A172 (cell line): ENCODE results near the gene EFCAB9. TPM values are rescaled to one million over a fixed set of nuclear protein-coding genes. Genes with fewer than 3 reads are reported as not detected.

Experiments
- DNase-seq: peaks from one replicate; pipeline ENCODE4 v3.0.0-alpha.2; 2015; ENCODE audit warnings: low spot score
- total RNA-seq: library from RNA; depleted of rRNA; stranded (reverse); fragments of >200 nt; shearing (Covaris generic); gene quantifications from 2 replicates; pipeline ENCODE4 v1.2.3, GENCODE V29; 2014

EFCAB9 gene
- total RNA-seq, 1 experiment from 2014 or later: not detected

DNA sequence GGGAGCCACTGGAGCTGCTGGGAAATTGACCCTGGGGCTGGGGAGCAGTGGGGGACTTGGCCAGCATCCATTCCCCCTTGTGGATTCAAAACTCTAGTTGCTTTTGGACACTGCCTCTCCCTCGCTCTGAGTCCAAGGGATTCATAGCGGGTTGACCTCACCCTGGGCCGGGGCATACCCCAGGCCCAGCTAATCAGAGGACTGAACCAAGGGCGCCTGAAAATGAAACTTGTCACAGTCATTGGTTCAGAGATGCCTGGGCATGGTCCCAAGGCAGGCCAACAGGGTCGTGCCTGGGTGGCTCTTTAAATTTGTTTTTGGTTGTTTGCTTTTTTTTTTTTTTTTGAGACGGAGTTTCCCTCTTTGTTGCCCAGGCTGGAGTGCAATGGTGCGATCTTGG is 28.5 kb upstream of the EFCAB9 start:
- DNase-seq: no peak

DNA sequence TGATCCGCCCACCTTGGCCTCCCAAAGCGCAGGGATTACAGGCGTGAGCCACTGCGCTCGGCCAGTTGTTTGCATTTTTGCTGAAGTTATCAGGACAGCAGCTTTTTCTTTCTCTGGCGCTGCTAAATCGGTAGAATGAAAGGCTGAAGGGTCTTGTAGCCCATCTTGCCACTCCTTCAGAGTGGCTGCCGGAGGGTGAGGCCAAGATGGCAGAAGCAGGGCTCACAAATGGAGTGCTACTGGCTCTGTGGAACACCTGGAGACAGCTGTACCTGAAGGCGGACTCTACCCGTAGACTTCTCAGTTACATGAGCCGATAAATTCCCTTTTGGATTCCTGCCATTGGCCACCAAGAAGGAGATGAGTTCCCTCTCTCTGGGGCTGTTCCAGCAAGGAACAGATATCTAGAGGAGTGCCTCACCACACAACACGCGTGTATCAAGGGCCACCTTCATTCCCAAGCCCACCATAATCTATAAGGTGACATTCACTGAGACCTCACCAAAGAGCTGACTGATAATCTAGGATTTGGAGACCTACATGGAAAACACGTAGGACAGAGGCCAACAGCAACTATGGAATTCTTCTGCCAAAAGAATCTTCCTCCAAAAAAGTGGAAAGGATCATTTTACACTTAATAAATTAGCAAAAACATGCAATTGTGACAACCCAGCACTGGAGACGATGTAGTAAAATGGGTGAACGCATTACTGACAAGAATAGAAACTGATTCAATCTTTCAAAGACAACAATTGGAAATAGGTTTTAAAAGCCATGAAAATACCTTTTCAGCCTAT is 27.7 kb upstream of the EFCAB9 start:
- no peak for DNase-seq

DNA sequence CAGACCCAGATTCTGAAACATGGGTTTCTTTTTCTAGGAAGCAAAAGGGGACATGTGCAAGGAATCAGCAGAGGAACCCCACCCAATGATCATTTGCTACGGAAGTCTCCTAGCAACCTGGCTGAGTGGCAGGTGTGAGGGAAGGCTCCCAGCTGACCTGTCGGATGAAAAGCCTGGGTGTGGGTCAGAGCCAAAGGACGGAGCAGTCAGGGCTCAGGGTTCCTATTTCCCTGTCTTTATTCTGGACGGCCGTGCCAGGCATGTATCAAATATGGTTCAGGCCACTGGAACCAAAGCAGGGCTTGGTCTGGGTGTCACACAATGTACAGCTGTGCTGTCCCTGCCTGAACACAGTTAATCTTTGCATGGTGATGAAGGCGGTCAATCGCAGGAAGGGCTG is 26.1 kb upstream of the EFCAB9 start:
- no peak for DNase-seq

GRCh38 chr5:172168311-172168710 is 25.7 kb upstream of the EFCAB9 start:
- DNase-seq: no peak

GRCh38 chr5:172169216-172169615 is 24.8 kb upstream of the EFCAB9 start:
- DNase-seq: no peak

- DNase-seq: no peak
Measured at GRCh38 chr5:172170251-172170701, 23.7 kb upstream of the EFCAB9 start.

- no peak for DNase-seq
Measured at GRCh38 chr5:172171118-172171517, 22.9 kb upstream of the EFCAB9 start.

DNA sequence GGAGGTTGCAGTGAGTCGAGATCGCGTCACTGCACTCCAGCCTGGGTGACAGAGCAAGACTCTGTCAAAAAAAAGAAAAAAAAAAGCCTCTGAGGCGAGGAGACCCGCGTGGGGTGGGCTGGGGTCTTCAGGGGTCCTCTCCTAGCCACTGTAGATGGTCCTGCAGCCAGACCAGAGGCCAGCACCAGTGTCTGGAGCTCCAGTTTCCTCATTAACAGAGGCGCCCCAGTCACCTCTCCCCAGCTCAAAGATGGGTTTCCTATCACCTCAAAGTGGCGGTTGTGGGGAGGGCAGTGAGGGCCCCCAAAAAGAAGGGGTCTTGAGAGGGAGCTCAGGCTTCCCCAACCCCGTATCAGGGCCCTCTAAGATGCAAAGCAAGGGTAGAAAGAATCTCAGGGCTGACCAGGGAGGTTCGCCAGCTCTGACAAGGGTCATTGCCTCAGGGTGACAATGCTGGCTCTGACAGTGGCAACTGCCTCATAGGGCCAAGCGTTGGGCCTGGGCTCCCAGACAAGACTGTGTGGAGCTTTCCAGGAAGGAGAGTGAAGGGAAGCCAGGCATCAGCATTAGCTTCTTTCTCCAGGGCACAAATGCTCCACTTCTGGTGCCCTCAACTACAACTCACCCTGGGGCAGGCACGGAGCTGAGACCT is 20.9 kb upstream of the EFCAB9 start:
- no peak for DNase-seq

DNA sequence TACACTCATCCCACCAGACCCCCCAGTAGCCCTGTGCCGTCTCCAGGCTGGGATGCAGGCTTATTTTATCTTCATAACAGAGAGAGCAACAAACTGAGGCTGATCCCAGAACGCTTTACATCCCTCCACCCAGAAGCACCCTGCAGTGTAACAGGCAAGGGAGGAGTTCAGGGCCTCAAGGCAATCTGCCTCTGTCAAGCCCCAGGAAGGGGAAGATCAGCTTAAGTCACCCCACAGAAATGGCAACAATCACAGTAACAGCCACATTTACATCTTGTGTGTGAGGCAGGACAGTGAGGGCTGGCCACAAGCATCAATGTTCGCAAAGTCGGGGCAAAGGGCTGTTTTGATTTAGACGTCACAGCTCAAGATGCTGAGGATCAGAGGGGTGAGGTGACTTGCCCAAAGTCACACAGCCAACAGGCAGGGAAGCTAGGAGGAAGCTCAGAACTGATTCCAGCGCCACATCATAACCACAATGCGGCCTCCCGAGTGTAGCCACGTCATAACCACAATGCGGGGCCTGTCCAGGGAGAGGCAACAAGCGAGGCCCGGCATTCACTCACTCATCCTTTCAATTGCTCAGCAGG is 20.3 kb upstream of the EFCAB9 start:
- peak; percentile 89 for DNase-seq

DNA sequence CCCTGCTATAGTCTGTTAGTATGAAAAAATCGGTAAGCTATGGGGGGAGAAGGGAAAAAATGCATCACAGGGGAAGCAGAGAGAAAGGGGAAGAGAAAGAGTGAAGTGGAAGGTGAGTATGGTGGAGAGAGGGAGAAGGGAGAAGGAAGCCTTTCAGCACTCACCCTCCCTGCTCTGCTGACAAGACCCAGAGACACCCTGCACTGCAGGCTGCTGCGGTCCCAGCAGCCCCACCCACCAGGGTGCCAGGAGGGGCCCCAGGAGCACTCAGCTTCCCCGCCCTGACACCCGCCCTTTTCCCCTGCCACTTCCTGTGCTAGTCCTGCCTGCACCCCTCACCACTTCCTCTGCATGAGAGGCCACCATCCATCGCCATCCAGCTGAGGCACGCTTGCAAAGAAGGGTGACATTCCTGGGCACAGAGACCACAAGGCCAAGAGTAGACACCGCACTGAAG is 18.7 kb upstream of the EFCAB9 start:
- DNase-seq: peak; percentile 76

DNA sequence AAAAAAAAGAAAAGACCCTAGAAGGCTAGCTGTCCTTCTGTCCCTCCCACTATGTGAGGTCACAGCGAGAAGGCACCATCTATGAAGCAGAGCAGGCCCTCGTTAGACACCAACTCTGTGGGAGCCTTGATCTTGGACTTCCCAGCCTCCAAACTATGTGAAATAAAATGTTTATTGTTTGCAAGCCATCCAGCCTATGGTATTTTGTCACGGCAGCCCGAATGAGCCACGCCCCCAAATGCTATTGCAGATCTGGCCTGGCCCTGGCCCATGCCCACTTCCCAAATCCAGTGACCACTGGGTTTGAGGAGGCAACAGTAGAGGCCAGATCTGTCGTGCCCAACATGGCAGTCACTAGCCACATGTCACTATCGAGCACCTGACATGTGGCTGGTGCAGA is 16.8 kb upstream of the EFCAB9 start:
- no peak for DNase-seq

GRCh38 chr5:172178301-172178987 is 15.5 kb upstream of the EFCAB9 start:
- DNase-seq: no peak

DNA sequence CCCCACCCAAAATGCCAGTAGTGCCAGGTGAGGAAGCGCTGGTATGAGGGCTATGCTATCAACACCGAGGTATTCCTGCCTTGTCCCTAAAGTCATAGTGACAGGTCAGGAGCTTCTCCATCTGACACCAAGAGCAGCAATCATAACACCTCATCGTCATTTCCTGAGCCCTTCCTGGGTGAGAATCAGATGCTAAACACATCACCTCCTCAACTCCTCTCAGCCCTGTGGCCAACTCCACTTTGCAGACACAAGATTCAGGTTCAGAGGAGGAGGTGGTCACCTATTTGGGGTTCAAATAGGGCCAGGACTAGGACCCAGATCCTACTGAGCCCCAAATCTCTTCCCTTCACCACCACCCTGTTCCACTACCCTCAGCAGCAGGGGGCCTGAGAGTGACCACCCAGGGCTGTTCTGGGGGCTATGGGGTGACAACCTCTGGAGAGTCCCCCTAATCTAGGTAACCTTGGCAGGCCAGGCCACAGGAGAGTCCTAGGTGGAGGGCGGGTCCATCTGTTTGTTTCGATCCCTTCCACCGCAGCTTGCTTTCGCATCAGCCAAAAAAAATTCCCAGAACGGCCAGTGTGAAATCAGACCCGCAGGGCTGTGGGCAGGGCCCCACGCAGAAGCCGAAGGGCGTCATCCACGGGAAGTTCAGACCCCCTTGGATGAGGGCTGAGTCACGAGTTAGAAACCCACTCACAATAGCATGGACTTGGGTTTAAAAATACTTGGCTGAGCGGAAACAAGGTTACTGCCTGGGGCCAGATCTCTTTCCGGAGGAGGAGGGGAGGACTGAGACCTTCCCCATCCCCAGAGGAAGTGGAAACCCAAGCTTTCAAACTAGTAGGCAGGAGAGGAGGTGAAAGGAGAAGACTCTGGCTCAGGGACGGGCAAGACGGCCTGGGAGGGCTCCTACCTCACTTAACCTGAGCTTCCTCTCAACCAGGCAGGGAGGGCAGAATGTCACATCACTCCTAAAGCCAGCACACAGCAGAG is 14.7 kb upstream of the EFCAB9 start:
- no peak for DNase-seq

DNA sequence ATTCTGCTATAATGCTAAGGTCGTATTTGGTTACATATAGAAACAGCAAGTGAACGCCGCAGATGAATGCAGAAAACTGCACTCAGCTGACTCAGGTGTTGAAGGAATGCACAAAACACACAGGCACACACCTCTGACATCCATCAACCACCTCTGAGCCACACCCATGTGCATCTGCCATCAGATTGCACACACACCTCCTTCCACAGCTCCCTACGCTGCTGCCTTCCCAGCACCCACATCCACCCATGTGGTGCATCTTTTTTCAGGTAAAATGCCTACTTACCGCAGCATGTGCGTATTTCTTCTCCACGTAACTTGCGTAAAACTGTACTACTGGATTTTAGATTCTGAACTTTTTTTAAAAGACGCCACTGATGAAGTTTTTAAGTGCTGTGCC is 13.0 kb upstream of the EFCAB9 start:
- no peak for DNase-seq

DNA sequence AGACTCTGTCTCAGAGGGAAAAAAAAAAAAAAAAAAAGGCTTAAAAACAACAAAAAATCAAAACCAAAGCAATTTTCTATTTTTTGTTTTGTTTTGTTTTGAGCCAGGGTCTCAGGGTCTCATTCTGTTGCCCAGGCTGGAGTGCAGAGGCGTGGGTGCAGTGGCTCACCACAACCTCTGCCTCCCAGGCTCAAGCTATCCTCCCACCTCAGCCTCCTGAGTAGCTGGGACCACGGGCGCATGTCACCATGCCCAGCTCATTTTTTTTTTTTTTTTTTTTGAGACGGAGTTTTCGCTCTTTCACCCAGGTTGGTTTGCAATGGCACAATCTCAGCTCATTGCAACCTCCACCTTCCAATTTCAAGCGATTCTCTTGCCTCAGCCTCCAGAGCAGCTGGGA is 11.7 kb upstream of the EFCAB9 start:
- no peak for DNase-seq

GRCh38 chr5:172183881-172184280 is 10.1 kb upstream of the EFCAB9 start:
- DNase-seq: no peak

GRCh38 chr5:172185096-172185461 is 8.9 kb upstream of the EFCAB9 start:
- DNase-seq: no peak

DNA sequence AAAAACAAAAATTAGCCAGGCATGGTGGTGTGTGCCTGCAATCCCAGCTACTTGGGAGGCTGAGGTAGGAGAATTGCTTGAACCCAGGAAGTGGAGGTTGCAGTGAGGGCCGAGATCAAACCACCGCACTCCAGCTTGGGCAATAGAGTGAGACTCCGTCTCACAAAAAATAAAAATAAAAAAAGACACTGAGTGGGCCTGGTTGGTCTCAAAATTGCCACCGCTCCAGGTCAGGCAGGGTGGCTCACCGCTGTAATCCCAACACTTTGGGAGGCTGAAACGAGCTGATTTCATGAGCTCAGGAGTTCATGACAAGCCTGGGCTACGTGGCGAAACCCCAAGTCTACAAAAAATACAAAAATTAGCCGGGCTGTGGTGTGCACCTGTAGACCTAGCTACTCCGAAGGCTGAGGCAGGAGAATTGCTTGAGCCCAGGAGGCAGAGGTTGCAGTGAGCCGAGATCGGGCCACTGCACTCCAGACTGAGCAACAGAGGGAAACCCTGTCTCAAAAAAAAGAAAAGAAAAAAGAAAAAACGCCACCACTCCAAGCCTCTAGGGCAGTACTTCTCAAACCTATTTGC is 7.8 kb upstream of the EFCAB9 start:
- DNase-seq: no peak

GRCh38 chr5:172187118-172188032 is 6.6 kb upstream of the EFCAB9 start:
- peak; percentile 90 for DNase-seq
